Left ventricle myocardium inferior (tissue), 1 donor: Measurements from ENCODE around the gene TECPR2. TPM values are rescaled to one million over a fixed set of nuclear protein-coding genes. Genes with fewer than 3 reads are reported as not detected.

Source experiments
- DNase-seq: peaks from one replicate; pipeline ENCODE4 v3.0.0-alpha.2; 2020
- H3K27ac ChIP-seq: fragments of 200-600 bp; replicated peaks from 2 replicates; pipeline ENCODE4 v1.8.0; 2021
- H3K27me3 ChIP-seq: fragments of 200-600 bp; 2 replicates; pipeline ENCODE4 v1.8.0; 2021; ENCODE audit warnings: low read depth
- H3K36me3 ChIP-seq: fragments of 200-600 bp; 2 replicates; pipeline ENCODE4 v1.8.0; 2021
- H3K4me1 ChIP-seq: fragments of 200-600 bp; 2 replicates; pipeline ENCODE4 v1.8.0; 2021
- H3K4me3 ChIP-seq: fragments of 200-600 bp; 2 replicates; pipeline ENCODE4 v1.8.0; 2021; ENCODE audit warnings: mild to moderate bottlenecking, moderate library complexity
- H3K9me3 ChIP-seq: fragments of 200-600 bp; replicated peaks from 2 replicates; pipeline ENCODE4 v1.8.0; 2021
- CTCF ChIP-seq: fragments of 200-600 bp; IDR thresholded peaks from 2 replicates; pipeline ENCODE4 v1.8.0; 2021; ENCODE audit warnings: antibody characterized with exemption, mild to moderate bottlenecking, borderline replicate concordance
- intact Hi-C: fragments of 100-400 bp; cut with micrococcal nuclease; formaldehyde crosslinking; loops from one replicate; pipeline ENCODE4 v1.11.0; 2022
- total RNA-seq: library from RNA; stranded (reverse); fragmentation: NEBNext Ultra II Directional; extraction: Animal tissue kit (Norgen Biotek cat#: 25700); gene quantifications from one replicate; pipeline ENCODE4 v1.2.1, GENCODE V29; 2021
- donor health status: DM: no; HTN: yes; CAD: no; lungs with severe emphysema.

TECPR2 gene
- total RNA-seq, 1 donor from 2014 or later: 20.0 TPM

GRCh38 chr14:102462391-102462790 is 99.7 kb downstream of the TECPR2 start:
- Histone ChIP-seq H3K27me3 (no peaks in the 10 kb centered on the region), H3K4me1 (peaks cover 14% of the 10 kb centered on the region), H3K27ac (peak overlapping the region; percentile 81), H3K36me3 (peaks cover 35% of the 10 kb centered on the region), H3K4me3 (no peak overlapping the region), H3K9me3 (no peaks in the 10 kb centered on the region)
- no peak for TF ChIP-seq CTCF
- DNase-seq: no peak
- intact Hi-C loops: no loop called here

GRCh38 chr14:102464006-102464405 is 101.3 kb downstream of the TECPR2 start:
- H3K36me3 ChIP-seq: peaks cover 32% of the 10 kb centered on the region
- H3K27me3 ChIP-seq: no peaks in the 10 kb centered on the region
- intact Hi-C loops: no loop called here
- no peak overlapping the region for H3K27ac ChIP-seq
- peaks cover 14% of the 10 kb centered on the region for H3K4me1 ChIP-seq
- TF ChIP-seq CTCF: no peak
- H3K9me3 ChIP-seq: no peaks in the 10 kb centered on the region
- no peak overlapping the region for H3K4me3 ChIP-seq
- no peak for DNase-seq

- H3K27me3 ChIP-seq: no peaks in the 10 kb centered on the region
- H3K36me3 ChIP-seq: peaks cover 27% of the 10 kb centered on the region
- no peak for TF ChIP-seq CTCF
- peaks cover 14% of the 10 kb centered on the region for H3K4me1 ChIP-seq
- no peak overlapping the region for H3K27ac ChIP-seq
- intact Hi-C loops: no loop called here
- DNase-seq: no peak
- no peak overlapping the region for H3K4me3 ChIP-seq
- no peaks in the 10 kb centered on the region for H3K9me3 ChIP-seq
Observed at GRCh38 chr14:102464846-102465341, 102.2 kb downstream of the TECPR2 start.

- Histone ChIP-seq H3K27me3 (no peaks in the 10 kb centered on the region), H3K9me3 (no peaks in the 10 kb centered on the region), H3K27ac (no peak overlapping the region), H3K4me1 (no peaks in the 10 kb centered on the region), H3K4me3 (no peak overlapping the region), H3K36me3 (peaks cover 34% of the 10 kb centered on the region)
- intact Hi-C loops: no loop called here
- no peak for TF ChIP-seq CTCF
- DNase-seq: no peak
Observed at GRCh38 chr14:102469261-102469660, 106.5 kb downstream of the TECPR2 start.

GRCh38 chr14:102471921-102472790 is 109.4 kb downstream of the TECPR2 start:
- Histone ChIP-seq H3K4me1 (peaks cover 16% of the 10 kb centered on the region), H3K36me3 (peaks cover 13% of the 10 kb centered on the region), H3K9me3 (no peaks in the 10 kb centered on the region), H3K4me3 (no peak overlapping the region), H3K27ac (no peak overlapping the region), H3K27me3 (no peaks in the 10 kb centered on the region)
- TF ChIP-seq CTCF: no peak
- DNase-seq: no peak
- intact Hi-C loops: no loop called here
